HepG2 (cell line): ENCODE data around the gene FYB1. TPM values are rescaled to one million over a fixed set of nuclear protein-coding genes. Genes with fewer than 3 reads are reported as not detected.
A peak's percentile ranks its signal among the peaks of the same experiment; 100 is the strongest.

Experiments
- AGO2 ChIP-seq: fragments of 200-400 bp; formaldehyde crosslinking; optimal IDR thresholded peaks from 2 replicates; pipeline ENCODE3; 2017; ENCODE audit warnings: mild to moderate bottlenecking, low read depth, low read length, moderate library complexity
- CAMTA2 ChIP-seq: sonication (generic); formaldehyde crosslinking; IDR thresholded peaks from 2 replicates; pipeline ENCODE4 v1.4.0; 2020; ENCODE audit warnings: mild to moderate bottlenecking, missing genetic modification reagents, borderline replicate concordance
- CEBPG ChIP-seq: IDR thresholded peaks from 2 replicates; pipeline ENCODE4 v1.6.1; 2016
- DBP ChIP-seq: sonication (generic); formaldehyde crosslinking; IDR thresholded peaks from 2 replicates; pipeline ENCODE4 v1.4.0; 2020; ENCODE audit warnings: missing genetic modification reagents; ENCODE audit errors: not compliant biosample characterization
- DR1 ChIP-seq: sonication (generic); formaldehyde crosslinking; IDR thresholded peaks from 2 replicates; pipeline ENCODE4 v1.8.0; 2021; ENCODE audit warnings: mild to moderate bottlenecking, missing genetic modification reagents, inconsistent platforms
- ELF3 ChIP-seq: IDR thresholded peaks from 2 replicates; pipeline ENCODE4 v1.6.1; 2016; ENCODE audit warnings: missing genetic modification reagents, missing compliant biosample characterization
- ELF4 ChIP-seq: sonication (generic); formaldehyde crosslinking; IDR thresholded peaks from 2 replicates; pipeline ENCODE4 v1.5.0; 2020; ENCODE audit warnings: missing genetic modification reagents, mild to moderate bottlenecking, moderate library complexity, borderline replicate concordance
- HDAC2 ChIP-seq: sonication (generic); formaldehyde crosslinking; IDR thresholded peaks from 2 replicates; pipeline ENCODE4 v1.4.0; 2020; ENCODE audit warnings: missing genetic modification reagents
- HOXA9 ChIP-seq: sonication (generic); formaldehyde crosslinking; IDR thresholded peaks from 2 replicates; pipeline ENCODE4 v1.8.1; 2022; ENCODE audit warnings: missing genetic modification reagents, mild to moderate bottlenecking, moderate library complexity, borderline replicate concordance
- KDM5B ChIP-seq: sonication (generic); formaldehyde crosslinking; IDR thresholded peaks from 2 replicates; pipeline ENCODE4 v1.4.0; 2020; ENCODE audit warnings: missing genetic modification reagents, mild to moderate bottlenecking, borderline replicate concordance
- KLF12 ChIP-seq: sonication (generic); formaldehyde crosslinking; IDR thresholded peaks from 2 replicates; pipeline ENCODE4 v1.4.0; 2020; ENCODE audit warnings: missing genetic modification reagents, borderline replicate concordance
- MED8 ChIP-seq: sonication (generic); formaldehyde crosslinking; IDR thresholded peaks from 2 replicates; pipeline ENCODE4 v1.8.1; 2023; ENCODE audit warnings: mild to moderate bottlenecking, missing genetic modification reagents; ENCODE audit not compliant: insufficient replicate concordance
- MEIS2 ChIP-seq: sonication (generic); formaldehyde crosslinking; IDR thresholded peaks from 2 replicates; pipeline ENCODE4 v1.9.0; 2021; ENCODE audit warnings: mild to moderate bottlenecking, missing genetic modification reagents
- MXD1 ChIP-seq: sonication (generic); formaldehyde crosslinking; IDR thresholded peaks from 2 replicates; pipeline ENCODE4 v1.4.0; 2020; ENCODE audit warnings: mild to moderate bottlenecking, missing genetic modification reagents
- NCOR1 ChIP-seq: fragments of 200-600 bp; sonication (generic); IDR thresholded peaks from 2 replicates; pipeline ENCODE4 v1.7.0; 2017; ENCODE audit warnings: antibody characterized with exemption, low read length, borderline replicate concordance
- PHF21A ChIP-seq: sonication (generic); formaldehyde crosslinking; IDR thresholded peaks from 2 replicates; pipeline ENCODE4 v1.5.0; 2020; ENCODE audit warnings: mild to moderate bottlenecking, missing genetic modification reagents
- PHF8 ChIP-seq: sonication (generic); formaldehyde crosslinking; IDR thresholded peaks from 2 replicates; pipeline ENCODE4 v1.5.0; 2020; ENCODE audit warnings: missing genetic modification reagents
- SNAI1 ChIP-seq: sonication (generic); formaldehyde crosslinking; IDR thresholded peaks from 2 replicates; pipeline ENCODE4 v1.5.0; 2020; ENCODE audit warnings: mild to moderate bottlenecking, missing genetic modification reagents, borderline replicate concordance
- SNAPC5 ChIP-seq: sonication (generic); formaldehyde crosslinking; IDR thresholded peaks from 2 replicates; pipeline ENCODE4 v1.8.1; 2023; ENCODE audit warnings: mild to moderate bottlenecking, missing genetic modification reagents, borderline replicate concordance
- SOX5 ChIP-seq: IDR thresholded peaks from 2 replicates; pipeline ENCODE4 v1.6.1; 2016; ENCODE audit warnings: borderline replicate concordance
- SP2 ChIP-seq: sonication (generic); formaldehyde crosslinking; IDR thresholded peaks from 2 replicates; pipeline ENCODE4 v1.5.1; 2020; ENCODE audit warnings: mild to moderate bottlenecking, missing genetic modification reagents
- SRF ChIP-seq: IDR thresholded peaks from 2 replicates; pipeline ENCODE4 v1.6.1; 2011; ENCODE audit warnings: mild to moderate bottlenecking, low read depth, low read length, moderate library complexity
- WIZ ChIP-seq: sonication (generic); formaldehyde crosslinking; IDR thresholded peaks from 2 replicates; pipeline ENCODE4 v1.5.1; 2020; ENCODE audit warnings: mild to moderate bottlenecking, missing genetic modification reagents
- ZNF235 ChIP-seq: sonication (generic); formaldehyde crosslinking; IDR thresholded peaks from 2 replicates; pipeline ENCODE4 v1.8.1; 2023; ENCODE audit warnings: mild to moderate bottlenecking, missing genetic modification reagents, borderline replicate concordance
- ZNF33B ChIP-seq: sonication (generic); formaldehyde crosslinking; IDR thresholded peaks from 2 replicates; pipeline ENCODE4 v1.5.1; 2020; ENCODE audit warnings: mild to moderate bottlenecking, missing genetic modification reagents
- ZNF468 ChIP-seq: sonication (generic); formaldehyde crosslinking; IDR thresholded peaks from 2 replicates; pipeline ENCODE4 v1.8.0; 2022; ENCODE audit warnings: mild to moderate bottlenecking, moderate library complexity, missing genetic modification reagents
- ZNF691 ChIP-seq: sonication (generic); formaldehyde crosslinking; IDR thresholded peaks from 2 replicates; pipeline ENCODE4 v1.4.0; 2020; ENCODE audit warnings: missing genetic modification reagents, low read depth, mild to moderate bottlenecking, borderline replicate concordance
- ZNF710 ChIP-seq: sonication (generic); formaldehyde crosslinking; IDR thresholded peaks from 2 replicates; pipeline ENCODE4 v1.5.0; 2020; ENCODE audit warnings: mild to moderate bottlenecking, missing genetic modification reagents, borderline replicate concordance
- polyA plus RNA-seq, 8 experiments: library from polyadenylated mRNA; depleted of rRNA in 3 of 8; stranded (reverse) in 7 of 8; unstranded in 1 of 8; fragments of >200 nt; fragmentation: Illumina TruSeq in 4 of 8; extraction: Trizol in 4 of 8; gene quantifications; 2 replicates each; pipeline versions ENCODE4 v1.2.1 to v1.2.3, GENCODE V29; 2011 to 2016; ENCODE audit warnings: low read depth in 4 of 8, missing spikeins in 1 of 8, mixed read lengths in 1 of 8; ENCODE audit not compliant: insufficient read depth in 1 of 8
- total RNA-seq, 5 experiments: library from RNA; depleted of rRNA; stranded (reverse); fragments of >200 nt; fragmentation: Illumina TruSeq; extraction: Trizol; gene quantifications; 2 replicates each; pipeline ENCODE4 v1.2.3, GENCODE V29; 2016; ENCODE audit warnings: low read depth in 1 of 5

FYB1 gene
- total and polyA plus RNA-seq, 2 of the 13 experiments (the other 11 are each of a cell fraction or from before 2014, with no cell fraction given), result 0.03 TPM; not detected in 1

- TF ChIP-seq CEBPG, result no peak
- no peak for TF ChIP-seq DBP (CRISPR knock-in tag)
- peak; percentile 39 for TF ChIP-seq AGO2
- no peak for TF ChIP-seq HDAC2
- no peak for TF ChIP-seq SOX5 (CRISPR knock-in tag)
- no peak for TF ChIP-seq ZNF33B (CRISPR knock-in tag)
- TF ChIP-seq ZNF691, result 0 out of 2 replicates have a peak, but pooled peaks have one; percentile 37
- TF ChIP-seq KLF12 (CRISPR knock-in tag), result 0 out of 2 replicates have a peak, but pooled peaks have one; percentile 12
- peak; percentile 8 for TF ChIP-seq MED8
- TF ChIP-seq PHF21A (CRISPR knock-in tag), result no peak
- TF ChIP-seq KDM5B, result peak; percentile 65; the same call in 1 of the 2 replicates
- TF ChIP-seq NCOR1, result no peak
- 0 out of 2 replicates have a peak, but pooled peaks have one; percentile 3 for TF ChIP-seq SP2 (CRISPR knock-in tag)
- TF ChIP-seq MEIS2 (CRISPR knock-in tag), result 0 out of 2 replicates have a peak, but pooled peaks have one; percentile 12
- TF ChIP-seq MXD1, result peak; percentile 55
- TF ChIP-seq CAMTA2, result 0 out of 2 replicates have a peak, but pooled peaks have one; percentile 4
- no peak for TF ChIP-seq SRF
- peak; percentile 56; the same call in 1 of the 2 replicates for TF ChIP-seq ZNF235 (CRISPR knock-in tag)
- no peak for TF ChIP-seq WIZ
- peak; percentile 53; the same call in 1 of the 2 replicates for TF ChIP-seq ZNF710 (CRISPR knock-in tag)
- TF ChIP-seq SNAI1 (CRISPR knock-in tag), result no peak; the same call in 1 of the 2 replicates
- 0 out of 2 replicates have a peak, but pooled peaks have one; percentile 33 for TF ChIP-seq PHF8 (CRISPR knock-in tag)
- TF ChIP-seq SNAPC5 (CRISPR knock-in tag), result no peak
- no peak for TF ChIP-seq ELF4 (CRISPR knock-in tag)
- TF ChIP-seq ELF3 (CRISPR knock-in tag), result no peak
- TF ChIP-seq HOXA9 (CRISPR knock-in tag), result 0 out of 2 replicates have a peak, but pooled peaks have one; percentile 37
- 0 out of 2 replicates have a peak, but pooled peaks have one; percentile 25 for TF ChIP-seq ZNF468
- peak; percentile 18; the same call in 1 of the 2 replicates for TF ChIP-seq DR1 (CRISPR knock-in tag)
These were observed 145.7 kb downstream of the FYB1 start (continued) for GRCh38 chr5:39073767-39074016.
